OCI-LY1 (cell line): ENCODE results near the gene CPD.

ENCODE experiments used
- CTCF ChIP-seq: fragments of 200-600 bp; sonication (generic), shearing (Covaris generic); IDR thresholded peaks from 2 replicates; pipeline ENCODE4 v1.5.1; 2017; ENCODE audit warnings: mild to moderate bottlenecking, antibody characterized with exemption, low read length, moderate library complexity, mixed read lengths
- EZH2 ChIP-seq: fragments of 200-600 bp; sonication (generic), shearing (Covaris generic); IDR thresholded peaks from 2 replicates; pipeline ENCODE4 v1.8.0; 2017; ENCODE audit warnings: borderline replicate concordance, mixed run types, mild to moderate bottlenecking, antibody characterized with exemption, low read length, moderate library complexity, mixed read lengths

- TF ChIP-seq CTCF = no peak
- no peak for TF ChIP-seq EZH2
Observed at GRCh38 chr17:30401097-30401496, 22.4 kb downstream of the CPD start.
